H1 (cell line): ENCODE results near the gene ROBO2.

Experiments used
- BACH1 ChIP-seq: IDR thresholded peaks from 2 replicates; pipeline ENCODE4 v1.6.1; 2012; ENCODE audit warnings: low read length, improper control_type of control experiment
- EGR1 ChIP-seq: IDR thresholded peaks from 2 replicates; pipeline ENCODE4 v1.6.1; 2011; ENCODE audit warnings: low read depth, low read length, borderline replicate concordance
- EZH2 ChIP-seq: fragments of 200-600 bp; sonication (generic); IDR thresholded peaks from 2 replicates; pipeline ENCODE4 v1.7.1; 2012; ENCODE audit warnings: low read depth, mild to moderate bottlenecking, moderate library complexity, low read length, inconsistent platforms; ENCODE audit not compliant: severe bottlenecking
- HDAC2 ChIP-seq, 2 experiments: fragments of 300-600 bp in 1 of 2; sonication (generic) in 1 of 2; IDR thresholded peaks; 2 replicates each; pipeline ENCODE4 v1.6.1; 2011 to 2012; ENCODE audit warnings: low read depth in 2 of 2, low read length in 2 of 2, mild to moderate bottlenecking in 2 of 2, moderate library complexity in 2 of 2, borderline replicate concordance in 1 of 2, inconsistent platforms in 1 of 2
- MAFK ChIP-seq: IDR thresholded peaks from 2 replicates; pipeline ENCODE4 v1.6.1; 2012; ENCODE audit warnings: low read depth, mild to moderate bottlenecking, improper control_type of control experiment, low read length
- MAX ChIP-seq: IDR thresholded peaks from 2 replicates; pipeline ENCODE4 v1.6.1; 2012; ENCODE audit warnings: inconsistent platforms
- NRF1 ChIP-seq: IDR thresholded peaks from 2 replicates; pipeline ENCODE4 v1.6.1; 2011; ENCODE audit warnings: mild to moderate bottlenecking, low read depth, low read length, improper control_type of control experiment
- PHF8 ChIP-seq: fragments of 200-600 bp; sonication (generic); conservative IDR thresholded peaks from 2 replicates; pipeline ENCODE4 v1.7.1; 2012; ENCODE audit warnings: low read depth, mild to moderate bottlenecking, inconsistent platforms, low read length, moderate library complexity
- POLR2A ChIP-seq, 2 experiments: IDR thresholded peaks; 1 replicate in 1 of 2; 2 replicates in 1 of 2; pipeline ENCODE4 v1.6.1; 2011; ENCODE audit warnings: low read depth in 2 of 2, low read length in 2 of 2, mild to moderate bottlenecking in 2 of 2; ENCODE audit errors: control extremely low read depth in 1 of 2
- TCF12 ChIP-seq: IDR thresholded peaks from 2 replicates; pipeline ENCODE4 v1.6.1; 2011; ENCODE audit warnings: low read depth, mild to moderate bottlenecking, low read length
- TF ChIP-seq, protein P1 (sequence below), 3 experiments: IDR thresholded peaks; 1 replicate in 2 of 3; 2 replicates in 1 of 3; pipeline versions ENCODE4 v1.5.1 to v1.6.1; 2011; ENCODE audit warnings: low read length in 3 of 3, mild to moderate bottlenecking in 3 of 3, inconsistent platforms in 2 of 3, low read depth in 1 of 3, moderate library complexity in 1 of 3; ENCODE audit not compliant: insufficient read depth in 1 of 3; ENCODE audit errors: control extremely low read depth in 1 of 3

- TF ChIP-seq, protein P1, sequence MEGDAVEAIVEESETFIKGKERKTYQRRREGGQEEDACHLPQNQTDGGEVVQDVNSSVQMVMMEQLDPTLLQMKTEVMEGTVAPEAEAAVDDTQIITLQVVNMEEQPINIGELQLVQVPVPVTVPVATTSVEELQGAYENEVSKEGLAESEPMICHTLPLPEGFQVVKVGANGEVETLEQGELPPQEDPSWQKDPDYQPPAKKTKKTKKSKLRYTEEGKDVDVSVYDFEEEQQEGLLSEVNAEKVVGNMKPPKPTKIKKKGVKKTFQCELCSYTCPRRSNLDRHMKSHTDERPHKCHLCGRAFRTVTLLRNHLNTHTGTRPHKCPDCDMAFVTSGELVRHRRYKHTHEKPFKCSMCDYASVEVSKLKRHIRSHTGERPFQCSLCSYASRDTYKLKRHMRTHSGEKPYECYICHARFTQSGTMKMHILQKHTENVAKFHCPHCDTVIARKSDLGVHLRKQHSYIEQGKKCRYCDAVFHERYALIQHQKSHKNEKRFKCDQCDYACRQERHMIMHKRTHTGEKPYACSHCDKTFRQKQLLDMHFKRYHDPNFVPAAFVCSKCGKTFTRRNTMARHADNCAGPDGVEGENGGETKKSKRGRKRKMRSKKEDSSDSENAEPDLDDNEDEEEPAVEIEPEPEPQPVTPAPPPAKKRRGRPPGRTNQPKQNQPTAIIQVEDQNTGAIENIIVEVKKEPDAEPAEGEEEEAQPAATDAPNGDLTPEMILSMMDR (IDR thresholded peaks at IDR 0.05; ENCODE audit: control extremely low read depth in 1 of 3, insufficient read depth in 1 of 3, low read depth in 1 of 3, low read length in 3 of 3), result no peak
- TF ChIP-seq BACH1 (no peak), HDAC2 (IDR thresholded peaks at IDR 0.05; ENCODE audit: borderline replicate concordance in 1 of 2, low read depth in 2 of 2, low read length in 2 of 2) (no peak), POLR2A (IDR thresholded peaks at IDR 0.05; ENCODE audit: control extremely low read depth in 1 of 2, low read depth in 2 of 2, low read length in 2 of 2) (no peak), EGR1 (no peak), MAX (no peak), TCF12 (no peak), PHF8 (no peak), EZH2 (no peak), MAFK (no peak), NRF1 (no peak)
Measured at GRCh38 chr3:77259694-77260093, 219.8 kb downstream of the ROBO2 start.
